Urinary bladder (tissue), 4 donors: ENCODE measurements around the gene EFCAB14. TPM values are rescaled to one million over a fixed set of nuclear protein-coding genes. Genes with fewer than 3 reads are reported as not detected.
"Not testable (repeated sequence)": the region's sequence is repeated elsewhere in the genome, so short reads cannot be mapped to it uniquely, and the experiment has no call there.

Experiments used
- DNase-seq: peaks from one replicate; pipeline ENCODE4 v3.0.0-alpha.2; 2015; ENCODE audit errors: extremely low spot score
- H3K27ac ChIP-seq: one replicate; pipeline ENCODE4 v1.5.1; 2013; ENCODE audit warnings: low read depth, mild to moderate bottlenecking, moderate library complexity
- H3K36me3 ChIP-seq: one replicate; pipeline ENCODE4 v1.6.1; 2013; ENCODE audit warnings: mild to moderate bottlenecking, moderate library complexity; ENCODE audit not compliant: insufficient read depth
- H3K4me1 ChIP-seq: one replicate; pipeline ENCODE4 v1.6.1; 2013; ENCODE audit warnings: mild to moderate bottlenecking, moderate library complexity; ENCODE audit not compliant: insufficient read depth
- H3K4me3 ChIP-seq: one replicate; pipeline ENCODE4 v1.5.1; 2013; ENCODE audit warnings: low read depth, low read length
- WGBS: extraction: QIAGEN DNeasy Blood & Tissue Kit; methylation state at CpG from one replicate; pipeline ENCODE4 v1.1.7; 2013; 5-methylcytosine and 5-hydroxymethylcytosine counted together
- polyA plus RNA-seq: library from polyadenylated mRNA; stranded (reverse); fragments of 200-250 nt; gene quantifications from one replicate; pipeline ENCODE4 v1.2.3, GENCODE V29; 2013
- total RNA-seq: library from RNA; depleted of rRNA; stranded (reverse); fragments of >200 nt; gene quantifications from one replicate; pipeline ENCODE4 v1.2.3, GENCODE V29; 2014
- donor health status: healthy with polysubstance abuse.
- donor health status: healthy.

Gene EFCAB14, protein sequence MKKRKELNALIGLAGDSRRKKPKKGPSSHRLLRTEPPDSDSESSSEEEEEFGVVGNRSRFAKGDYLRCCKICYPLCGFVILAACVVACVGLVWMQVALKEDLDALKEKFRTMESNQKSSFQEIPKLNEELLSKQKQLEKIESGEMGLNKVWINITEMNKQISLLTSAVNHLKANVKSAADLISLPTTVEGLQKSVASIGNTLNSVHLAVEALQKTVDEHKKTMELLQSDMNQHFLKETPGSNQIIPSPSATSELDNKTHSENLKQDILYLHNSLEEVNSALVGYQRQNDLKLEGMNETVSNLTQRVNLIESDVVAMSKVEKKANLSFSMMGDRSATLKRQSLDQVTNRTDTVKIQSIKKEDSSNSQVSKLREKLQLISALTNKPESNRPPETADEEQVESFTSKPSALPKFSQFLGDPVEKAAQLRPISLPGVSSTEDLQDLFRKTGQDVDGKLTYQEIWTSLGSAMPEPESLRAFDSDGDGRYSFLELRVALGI
- 115 TPM for total RNA-seq
- 58.6 TPM for polyA plus RNA-seq

DNA sequence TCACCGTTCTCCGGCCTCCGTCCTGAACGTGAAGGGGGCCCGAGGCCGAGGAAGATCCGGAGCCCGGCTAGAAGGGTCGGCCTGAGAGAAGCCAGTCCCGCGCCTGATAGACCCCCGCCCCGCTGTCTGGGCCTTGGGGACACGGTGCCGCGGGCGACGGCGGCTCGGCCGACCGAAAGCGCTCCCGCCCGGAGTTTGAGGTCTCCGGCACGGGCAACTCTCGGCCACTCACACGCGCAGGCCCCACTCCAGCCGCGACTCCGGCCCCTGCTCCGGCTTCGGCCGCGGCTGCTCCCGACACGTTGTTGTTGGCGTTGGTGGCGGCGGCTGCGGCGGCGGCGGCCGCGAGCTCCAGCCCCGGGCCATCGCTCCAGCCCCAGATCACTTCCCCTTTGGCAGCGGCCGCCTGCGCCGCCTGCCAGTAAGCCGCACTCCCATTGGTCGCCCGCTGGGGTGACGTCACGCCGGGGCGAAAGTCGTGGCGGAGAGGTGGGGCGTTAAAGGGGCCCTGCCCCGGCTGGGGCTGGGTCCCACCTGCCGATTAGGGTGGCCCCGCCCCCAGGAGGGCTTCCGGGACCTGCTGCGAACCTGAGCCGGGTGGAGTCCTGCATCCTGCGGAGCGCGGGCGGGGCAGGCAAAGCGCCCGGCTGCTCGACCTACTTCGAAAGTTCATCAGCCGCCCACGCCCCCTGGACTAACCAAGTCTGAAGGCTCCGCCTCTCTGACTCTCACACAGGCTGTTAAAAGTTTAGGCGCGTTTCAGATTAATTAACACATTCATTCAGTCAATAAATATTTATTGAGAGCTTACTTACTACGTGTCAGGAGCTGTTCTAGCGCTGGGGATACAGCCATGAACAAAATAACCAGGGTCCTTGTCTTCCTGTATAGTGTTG, at the start of gene EFCAB14:
Gene EFCAB14 (minus strand): TSS at position 388 of the 896 bp plus-strand sequence. CDS start 1,027 bp downstream, outside the sequence.
- Histone ChIP-seq H3K27ac (peak within 1 kb of the TSS; percentile 85), H3K4me1 (peaks cover 3% of the 10 kb centered on the region), H3K4me3 (peak within 1 kb of the TSS; percentile 93), H3K36me3 (no peaks in the 10 kb centered on the region)
- peak; percentile 71 for DNase-seq
- under 1% methylated on average over 85 of the region's 85 CpGs for WGBS

DNA sequence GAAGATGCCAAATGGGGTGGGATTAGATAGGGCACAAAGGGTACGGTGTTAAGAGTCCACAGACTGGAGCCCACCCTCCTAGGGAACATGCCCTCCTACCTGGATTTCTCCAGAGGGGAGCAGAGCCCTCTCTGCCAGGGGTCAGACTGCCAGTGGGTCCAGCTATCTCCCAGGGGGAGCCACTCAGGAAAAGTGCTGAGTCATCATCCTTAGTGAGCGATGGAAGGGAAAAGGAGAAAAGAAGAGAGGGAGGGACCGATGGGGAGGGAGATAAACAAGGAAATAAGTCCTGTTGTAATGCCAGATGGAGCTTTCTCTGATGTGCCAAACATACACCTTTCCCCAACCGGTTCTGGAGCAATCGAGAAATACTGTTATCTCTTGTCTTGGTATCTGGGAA, 49.5 kb upstream of the EFCAB14 start:
- Histone ChIP-seq H3K36me3 (no peaks in the 10 kb centered on the region), H3K4me1 (no peaks in the 10 kb centered on the region), H3K4me3 (no peak overlapping the region), H3K27ac (no peak overlapping the region)
- no peak for DNase-seq
- WGBS = 76% methylated on average over 5 of the region's 5 CpGs

DNA sequence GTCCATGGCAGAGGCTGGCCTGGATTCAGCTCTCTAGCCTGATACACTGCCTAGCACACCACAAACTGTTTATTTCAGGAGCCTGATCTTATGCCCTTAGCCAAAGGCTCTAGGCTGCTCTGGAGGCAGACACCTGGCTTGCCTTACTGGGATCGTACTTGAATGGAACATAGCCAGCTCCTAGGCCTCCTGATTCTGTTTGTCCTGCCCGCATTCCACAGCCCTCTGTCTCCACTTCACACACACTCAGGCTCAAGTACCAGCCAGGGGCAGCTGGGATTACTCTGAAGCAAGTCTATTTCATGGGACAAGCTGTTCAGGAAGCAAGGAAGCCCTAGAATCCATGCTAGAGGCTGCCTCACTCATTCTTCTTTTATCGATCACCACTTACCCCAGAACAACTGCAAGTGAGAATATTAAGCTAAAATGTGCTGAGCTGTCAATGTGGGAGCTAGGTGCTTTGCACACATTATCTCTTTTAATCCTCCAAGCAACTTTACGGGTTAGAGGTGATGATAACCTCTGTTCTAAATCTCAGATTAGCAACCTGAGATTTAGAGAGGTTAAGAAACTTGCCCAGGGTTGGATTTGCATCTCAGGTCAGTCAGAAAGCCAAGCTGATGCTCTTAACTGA, 48.9 kb upstream of the EFCAB14 start:
- Histone ChIP-seq H3K36me3 (no peaks in the 10 kb centered on the region), H3K27ac (no peak overlapping the region), H3K4me1 (no peaks in the 10 kb centered on the region), H3K4me3 (no peak overlapping the region)
- no peak for DNase-seq
- WGBS = 38% methylated on average over 4 of the region's 4 CpGs

DNA sequence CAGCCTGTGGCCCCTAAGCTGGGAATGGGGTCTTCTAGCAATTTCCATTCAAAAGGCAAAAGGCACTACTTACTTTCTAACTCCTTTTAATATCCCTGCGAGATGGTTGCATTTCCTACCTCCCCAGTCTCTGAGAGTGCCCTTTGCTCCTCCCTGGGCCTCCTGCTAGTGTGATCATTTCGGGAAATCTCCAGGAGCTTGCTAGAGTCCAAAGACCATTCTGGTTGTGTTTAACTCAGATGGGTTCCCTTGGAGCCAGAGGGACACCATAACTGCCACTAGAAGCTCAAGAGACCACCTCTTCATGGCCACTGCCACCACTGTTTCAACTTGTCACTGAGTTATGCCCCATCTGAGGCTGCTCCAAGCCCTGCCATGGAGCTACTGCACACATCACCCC, 45.5 kb upstream of the EFCAB14 start:
- no peaks in the 10 kb centered on the region for H3K4me1 ChIP-seq
- H3K36me3 ChIP-seq = no peaks in the 10 kb centered on the region
- H3K27ac ChIP-seq = no peak overlapping the region
- whole genome bisulfite sequencing = 77% methylated on average over 2 of the region's 2 CpGs
- H3K4me3 ChIP-seq = no peak overlapping the region
- no peak for DNase-seq

DNA sequence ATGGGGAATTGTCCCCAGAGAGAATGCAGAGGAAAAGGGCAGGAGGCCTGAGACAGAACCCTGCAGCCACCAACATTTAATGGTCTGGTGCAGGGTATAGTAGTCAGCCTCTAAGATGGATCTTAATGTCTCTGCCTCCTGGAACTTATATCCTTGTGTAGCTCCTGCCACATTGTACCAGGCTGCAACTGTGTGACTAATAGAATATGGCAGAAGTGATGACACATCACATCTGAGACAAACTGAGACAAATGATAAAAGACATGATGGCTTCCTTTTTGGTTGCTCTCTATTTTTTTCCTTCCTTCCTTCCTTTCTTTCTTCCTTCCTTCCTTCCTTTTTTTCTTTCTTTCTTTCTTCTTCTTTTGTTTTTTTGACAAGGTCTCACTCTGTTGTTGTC, 42.8 kb upstream of the EFCAB14 start:
- DNase-seq = no peak
- H3K4me1 ChIP-seq = no peaks in the 10 kb centered on the region
- H3K4me3 ChIP-seq = no peak overlapping the region
- no peak overlapping the region for H3K27ac ChIP-seq
- no peaks in the 10 kb centered on the region for H3K36me3 ChIP-seq

DNA sequence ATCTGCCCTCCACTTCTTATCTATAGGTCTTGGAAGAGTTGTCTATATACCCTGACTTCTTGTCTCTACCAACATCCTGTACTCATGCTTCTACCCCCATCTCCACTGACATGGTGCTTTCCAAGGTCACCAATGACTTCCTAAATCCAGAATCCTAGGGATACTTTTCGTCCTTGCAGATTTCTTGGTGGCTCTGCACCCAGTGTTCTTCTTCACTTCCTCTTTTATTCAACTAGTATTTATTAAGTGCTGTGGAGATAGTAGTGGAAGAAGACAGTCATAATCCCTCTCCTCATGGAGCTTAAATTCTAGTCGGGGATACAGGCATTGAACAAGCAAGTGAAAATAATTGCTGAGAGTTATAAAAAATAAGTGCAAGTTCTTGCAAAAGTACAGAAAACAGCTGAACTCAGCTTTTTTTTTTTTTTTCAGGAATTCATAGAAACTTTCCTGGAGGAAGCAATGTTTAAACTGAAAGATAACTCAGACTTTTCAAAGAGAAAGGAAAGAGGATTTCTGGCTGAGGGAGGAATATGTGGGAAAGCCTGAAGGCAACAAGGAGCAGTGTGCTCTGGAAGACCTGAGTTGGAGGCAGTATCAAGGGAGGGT, 41.7 kb upstream of the EFCAB14 start:
- Histone ChIP-seq H3K27ac (no peak overlapping the region), H3K4me1 (no peaks in the 10 kb centered on the region), H3K4me3 (no peak overlapping the region), H3K36me3 (no peaks in the 10 kb centered on the region)
- no peak for DNase-seq
- WGBS = 50% methylated on average over 2 of the region's 2 CpGs

DNA sequence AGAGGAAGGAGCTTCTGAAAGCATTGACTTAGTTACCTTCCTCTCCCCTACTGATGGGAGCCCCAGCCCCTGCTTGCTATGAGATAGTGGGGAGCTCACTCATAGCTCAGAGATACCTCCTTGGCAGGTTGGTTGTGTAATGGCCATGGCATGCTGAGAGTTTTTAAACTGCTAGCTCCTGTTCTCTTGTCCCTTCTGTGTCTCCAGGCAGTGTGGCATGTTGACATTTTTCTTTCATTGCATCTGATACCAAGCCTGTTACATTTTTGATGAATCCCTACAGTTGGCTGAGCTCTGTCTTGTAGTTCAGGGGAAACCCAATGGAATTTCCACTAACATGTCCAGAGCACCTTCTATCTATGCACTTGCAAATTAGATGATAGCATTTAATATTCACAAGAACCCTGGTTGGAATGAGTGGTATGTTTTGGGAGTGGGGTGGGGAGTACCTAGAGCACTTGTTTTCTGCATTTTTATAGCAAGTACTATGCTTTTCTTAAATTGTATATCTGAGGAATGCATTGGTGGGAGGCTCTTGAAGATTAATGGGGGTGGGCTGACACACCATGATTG, 39.1 kb upstream of the EFCAB14 start:
- H3K4me1 ChIP-seq = peaks cover 1% of the 10 kb centered on the region
- no peak for DNase-seq
- H3K27ac ChIP-seq = no peak overlapping the region
- no peak overlapping the region for H3K4me3 ChIP-seq
- no peaks in the 10 kb centered on the region for H3K36me3 ChIP-seq

DNA sequence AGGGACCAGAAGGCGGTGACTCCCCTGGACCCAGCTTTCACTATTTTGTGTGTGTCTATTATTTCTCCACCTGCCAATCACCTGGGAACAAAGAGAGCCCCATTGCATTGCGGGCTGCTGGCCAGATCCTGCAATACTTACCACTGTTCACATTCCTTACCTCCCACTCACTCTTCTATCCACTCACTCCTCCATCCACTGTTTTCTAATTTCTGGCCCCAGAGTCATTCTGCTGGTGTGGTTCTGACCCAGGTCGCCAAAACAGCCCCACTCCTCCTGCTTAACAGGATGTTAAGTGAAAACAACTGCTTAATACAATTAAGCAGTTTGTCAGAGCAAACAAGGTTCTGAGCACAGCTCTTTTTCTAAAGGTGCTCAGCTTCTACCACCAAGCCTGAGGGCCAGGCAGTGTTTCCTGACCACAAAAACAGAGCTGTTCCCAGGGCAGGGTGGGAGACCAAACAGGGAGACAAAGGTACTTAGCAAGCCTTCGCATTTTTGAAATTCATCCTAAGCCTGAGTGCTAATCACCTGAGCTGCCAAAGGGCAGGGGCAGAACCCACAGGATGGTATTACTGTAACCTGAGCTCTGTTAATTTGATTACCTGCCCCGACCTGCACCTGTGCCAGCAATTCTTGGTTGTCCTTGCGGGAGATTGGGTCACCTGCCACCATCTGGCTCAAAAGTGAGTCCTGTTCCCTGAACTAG, 38.5 kb upstream of the EFCAB14 start:
- Histone ChIP-seq H3K4me1 (peaks cover 1% of the 10 kb centered on the region), H3K4me3 (no peak overlapping the region), H3K36me3 (no peaks in the 10 kb centered on the region), H3K27ac (peak overlapping the region; percentile 24)
- peak; percentile 53 for DNase-seq
- WGBS = 54% methylated on average over 6 of the region's 6 CpGs

DNA sequence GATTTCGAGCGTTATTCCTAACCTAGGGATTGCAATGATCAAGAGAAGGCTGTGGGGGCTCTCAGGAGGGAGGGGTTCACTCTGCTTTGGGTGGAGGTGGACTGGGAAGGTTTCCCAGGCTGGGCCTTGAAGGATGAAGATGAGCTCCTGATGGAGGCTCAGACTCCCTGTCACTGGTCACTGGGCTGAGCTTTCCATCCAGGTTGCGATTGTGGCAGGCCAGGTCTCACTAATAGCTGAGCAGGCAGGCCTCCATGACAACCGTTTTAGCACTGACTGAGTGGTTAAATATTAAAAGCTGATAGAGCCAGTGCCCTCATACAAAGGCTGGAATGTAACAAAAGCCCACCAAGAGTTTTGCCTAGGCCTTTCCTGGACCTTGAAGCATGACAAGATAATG, 36.2 kb upstream of the EFCAB14 start:
- Histone ChIP-seq H3K27ac (peak overlapping the region; percentile 35), H3K36me3 (no peaks in the 10 kb centered on the region), H3K4me1 (peaks cover 1% of the 10 kb centered on the region), H3K4me3 (no peak overlapping the region)
- 77% methylated on average over 4 of the region's 4 CpGs for WGBS
- no peak for DNase-seq

DNA sequence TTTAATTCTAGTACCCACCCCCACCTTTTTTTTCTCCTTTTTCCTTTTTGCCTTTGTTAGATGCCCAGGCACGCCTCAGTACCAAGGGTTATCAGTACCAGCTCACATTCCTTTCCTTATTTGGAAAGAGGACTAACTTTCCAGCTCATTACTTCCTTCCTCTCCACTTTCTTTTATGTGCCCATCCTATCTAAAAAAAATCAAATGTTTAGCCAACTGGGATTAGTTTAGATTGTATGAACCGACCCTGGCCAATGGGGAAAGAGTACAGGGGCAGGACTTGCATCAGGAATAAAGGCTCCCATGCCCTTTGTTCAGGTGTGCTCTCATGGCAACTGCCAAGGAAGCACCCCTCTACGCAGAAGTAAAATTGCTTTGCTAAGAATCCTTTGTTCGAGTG, 35.8 kb upstream of the EFCAB14 start:
- not testable (repeated sequence) for H3K4me1 ChIP-seq, H3K4me3 ChIP-seq, DNase-seq, H3K36me3 ChIP-seq
- peak overlapping the region; percentile 35 for H3K27ac ChIP-seq
- WGBS = 49% methylated on average over 4 of the region's 4 CpGs

DNA sequence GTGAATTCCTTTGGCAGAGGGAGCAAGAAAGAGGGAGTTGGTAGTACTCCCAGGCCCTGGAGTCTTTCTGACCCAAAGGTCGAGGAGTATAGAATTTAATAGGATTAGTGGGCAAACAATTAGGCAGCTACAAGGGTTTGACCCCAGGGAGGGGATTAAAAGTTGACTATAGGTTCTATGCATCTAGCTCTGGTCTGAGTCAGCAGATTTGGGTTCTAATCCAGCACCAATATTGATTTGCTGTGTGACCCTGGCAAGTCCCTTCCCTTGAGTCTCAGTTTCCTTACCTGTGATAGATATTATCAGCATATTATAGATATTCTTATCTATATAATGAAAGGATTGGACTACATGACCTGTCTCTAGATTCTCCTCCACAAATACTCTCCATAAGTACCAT, 35.1 kb upstream of the EFCAB14 start:
- Histone ChIP-seq H3K27ac (no peak overlapping the region), H3K4me3 (no peak overlapping the region), H3K4me1 (peaks cover 1% of the 10 kb centered on the region), H3K36me3 (no peaks in the 10 kb centered on the region)
- no peak for DNase-seq
- WGBS = 51% methylated on average over 1 of the region's 1 CpG

DNA sequence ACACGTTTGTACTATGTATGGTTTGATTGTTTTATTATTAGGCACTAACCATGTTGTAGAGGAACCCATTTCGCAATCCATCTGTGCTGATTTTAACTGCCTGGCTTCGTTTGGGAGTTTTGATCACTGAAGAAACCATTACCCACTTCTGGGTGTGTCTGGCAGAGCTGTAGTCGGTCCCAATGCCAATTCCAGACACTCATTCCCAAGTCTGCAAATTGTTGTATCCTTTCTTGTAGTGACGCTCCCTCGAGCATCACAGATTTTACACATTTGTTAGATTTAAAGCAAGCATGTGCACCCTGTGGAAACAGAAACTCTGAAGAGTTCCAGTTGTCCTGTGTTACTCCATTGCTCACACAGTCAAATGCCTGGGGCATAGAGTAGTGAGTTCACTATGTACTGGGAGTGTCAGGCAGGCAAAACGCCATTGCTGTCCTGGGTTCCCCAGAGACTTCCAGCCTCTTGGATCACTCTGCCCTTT, 31.0 kb upstream of the EFCAB14 start:
- DNase-seq = no peak
- peaks cover 1% of the 10 kb centered on the region for H3K4me1 ChIP-seq
- no peak overlapping the region for H3K4me3 ChIP-seq
- WGBS = 47% methylated on average over 7 of the region's 7 CpGs
- H3K36me3 ChIP-seq = no peaks in the 10 kb centered on the region
- H3K27ac ChIP-seq = no peak overlapping the region
